Activated CD8-positive, alpha-beta T cell treated with anti-CD3 and anti-CD28 coated beads for 36 hours (primary cell): ENCODE data around the gene SCPEP1. TPM values are rescaled to one million over a fixed set of nuclear protein-coding genes. Genes with fewer than 3 reads are reported as not detected.

ENCODE experiments used
- ATAC-seq: fragments of 200-7000 bp; cut with Tn5 transposase; one replicate; pipeline ENCODE4 v1.10.0; 2021; ENCODE audit warnings: mild to moderate bottlenecking, moderate library complexity
- CTCF ChIA-PET: fragments of 350-600 bp; sonication (Branson Sonifier 250); formaldehyde crosslinking; loops from one replicate; lab custom pipeline; 2021; ENCODE audit warnings: antibody characterized with exemption; lab: Charles Lee
- POLR2A ChIA-PET: fragments of 350-600 bp; sonication (Branson Sonifier 250); formaldehyde crosslinking; loops from one replicate; lab custom pipeline; 2021; ENCODE audit warnings: antibody characterized with exemption; lab: Charles Lee
- DNase-seq: peaks from one replicate; pipeline ENCODE4 v3.0.0-alpha.2; 2020
- H3K27ac Mint-ChIP-seq: one replicate; pipeline ENCODE4 v1.8.0; 2021; ENCODE audit warnings: mild to moderate bottlenecking, mixed read lengths
- H3K27me3 Mint-ChIP-seq: one replicate; pipeline ENCODE4 v1.8.0; 2021; ENCODE audit warnings: mixed read lengths
- H3K36me3 Mint-ChIP-seq: one replicate; pipeline ENCODE4 v1.8.0; 2021; ENCODE audit warnings: low read depth, mixed read lengths
- H3K4me1 Mint-ChIP-seq: one replicate; pipeline ENCODE4 v1.8.0; 2021; ENCODE audit warnings: low read depth, mixed read lengths
- H3K4me3 Mint-ChIP-seq: one replicate; pipeline ENCODE4 v1.8.0; 2021; ENCODE audit warnings: mild to moderate bottlenecking, moderate library complexity, mixed read lengths
- H3K9me3 Mint-ChIP-seq: one replicate; pipeline ENCODE4 v1.8.0; 2021; ENCODE audit warnings: mixed read lengths
- CTCF ChIP-seq: fragments of 200-600 bp; IDR thresholded peaks from one replicate; pipeline ENCODE4 v1.8.0; 2022; ENCODE audit warnings: antibody characterized with exemption, mild to moderate bottlenecking
- intact Hi-C: fragments of 100-400 bp; cut with micrococcal nuclease; formaldehyde crosslinking; loops from one replicate; pipeline ENCODE4 v1.10.0; 2022
- total RNA-seq, 2 experiments: library from RNA; stranded (reverse); gene quantifications; one replicate each; pipeline ENCODE4 v1.2.3, GENCODE V29; 2021

The SCPEP1 gene
- 10 to 100 TPM; 16.0 to 17.8 TPM for total RNA-seq

- Mint-ChIP-seq H3K9me3 (no peaks in the 10 kb centered on the region), H3K4me1 (peaks cover 18% of the 10 kb centered on the region), H3K27me3 (no peaks in the 10 kb centered on the region), H3K27ac (peak within 1 kb of the TSS; percentile 84), H3K36me3 (no peaks in the 10 kb centered on the region), H3K4me3 (peak within 1 kb of the TSS; percentile 83)
- ChIA-PET POLR2A (interaction anchor here (0.8 to 2.2 kb wide), 9 partner anchors 10 to 179 kb away, joined by 3 to 5 read pairs (median 4); partner anchors contain the start of genes AKAP1 and TRIM25), CTCF (interaction anchor here (1.1 to 2.3 kb wide), 6 partner anchors 12 to 158 kb away, joined by 3 to 8 read pairs (median 4); partner anchors contain the start of genes AKAP1 and COIL)
- peak; percentile 82 for DNase-seq
- no peak for TF ChIP-seq CTCF
- peak; percentile 96 for ATAC-seq
- intact Hi-C loops, result no loop called here
Observed at GRCh38 chr17:56977673-56978395, at the start of gene SCPEP1. Gene SCPEP1, plus strand, starts transcription at chr17:56978131. Its CDS starts 29 bp downstream, at chr17:56978160.

- ATAC-seq (no peak), DNase-seq (no peak)
- Mint-ChIP-seq H3K36me3 (peaks cover 14% of the 10 kb centered on the region), H3K4me3 (no peak overlapping the region), H3K27me3 (peaks cover 3% of the 10 kb centered on the region), H3K27ac (no peak overlapping the region), H3K4me1 (no peaks in the 10 kb centered on the region), H3K9me3 (peaks cover 12% of the 10 kb centered on the region)
- POLR2A ChIA-PET, result interaction anchor here (0.7 kb wide), 1 partner anchor 360 kb away, joined by 3 read pairs; no protein-coding TSS in a partner anchor
- no peak for TF ChIP-seq CTCF
- CTCF ChIA-PET, result interaction anchor here (0.9 to 1.5 kb wide), 2 partner anchors 11 to 18 kb away, joined by 3 to 5 read pairs; no protein-coding TSS in a partner anchor
- intact Hi-C loops, result no loop called here
Observed at GRCh38 chr17:56928586-56928985, 49.3 kb upstream of the SCPEP1 start.

- intact Hi-C loops, result no loop called here
- H3K4me3 Mint-ChIP-seq, result no peak overlapping the region
- no peak overlapping the region for H3K27ac Mint-ChIP-seq
- peaks cover 3% of the 10 kb centered on the region for H3K27me3 Mint-ChIP-seq
- DNase-seq (no peak), ATAC-seq (no peak)
- CTCF ChIA-PET, result no interaction called here
- POLR2A ChIA-PET, result no interaction called here
- no peaks in the 10 kb centered on the region for H3K4me1 Mint-ChIP-seq
- H3K9me3 Mint-ChIP-seq, result peaks cover 12% of the 10 kb centered on the region
- TF ChIP-seq CTCF, result no peak
- peaks cover 16% of the 10 kb centered on the region for H3K36me3 Mint-ChIP-seq
Observed at GRCh38 chr17:56929362-56929969, 48.5 kb upstream of the SCPEP1 start.

- Mint-ChIP-seq H3K4me1 (no peaks in the 10 kb centered on the region), H3K9me3 (peaks cover 12% of the 10 kb centered on the region), H3K27ac (no peak overlapping the region), H3K27me3 (no peaks in the 10 kb centered on the region), H3K4me3 (no peak overlapping the region), H3K36me3 (peaks cover 19% of the 10 kb centered on the region)
- no peak for TF ChIP-seq CTCF
- intact Hi-C loops, result no loop called here
- DNase-seq, result no peak
- POLR2A ChIA-PET, result interaction anchor here (1.3 kb wide), 1 partner anchor 17 kb away, joined by 4 read pairs; the partner anchor contains the start of gene TRIM25
- CTCF ChIA-PET, result interaction anchor here (1.2 kb wide), 1 partner anchor 111 kb away, joined by 4 read pairs; no protein-coding TSS in a partner anchor
- no peak for ATAC-seq
Observed at GRCh38 chr17:56930739-56931337, 47.1 kb upstream of the SCPEP1 start.
